ENCODE measurements around the gene SMURF2. TPM values are rescaled to one million over a fixed set of nuclear protein-coding genes. Genes with fewer than 3 reads are reported as not detected.

Gene SMURF2
- total and polyA plus RNA-seq, 9 of the 15 experiments (the other 6 are each of a cell fraction or from before 2014, with no cell fraction given) = 3.8 to 22.0 (median 14.8) TPM

GRCh38 chr17:64496786-64497564 lies 165.1 kb downstream of the SMURF2 start, which contains the start of gene POLG2 (continued):
- no peak for TF ChIP-seq CHD7 (IDR thresholded peaks at IDR 0.05; ENCODE audit: low read depth, low read length)
- peak; percentile 92 for TF ChIP-seq CCNT2 (IDR thresholded peaks at IDR 0.05; ENCODE audit: borderline replicate concordance, extremely low read depth, insufficient read length, low read depth, low read length)
- TF ChIP-seq SMARCA4 (IDR thresholded peaks at IDR 0.05) = peak; percentile 43; the same call in 1 of the 2 replicates
- TF ChIP-seq BCL6 (CRISPR knock-in tag; IDR thresholded peaks at IDR 0.05) = no peak
- peak; percentile 9; the same call in 1 of the 2 replicates for TF ChIP-seq ZNF76 (CRISPR knock-in tag; IDR thresholded peaks at IDR 0.05; ENCODE audit: borderline replicate concordance)

Data from K562 (cell line).